Activated CD4-positive, alpha-beta T cell treated with anti-CD3 and anti-CD28 coated beads, Interleukin-2, amount 10 ng/mL, durations not matched to agents 7 days and 5 days (primary cell): ENCODE data around the gene UBE2E2. TPM values are rescaled to one million over a fixed set of nuclear protein-coding genes. Genes with fewer than 3 reads are reported as not detected.

Experiments
- CTCF ChIA-PET: fragments of 350-600 bp; sonication (Branson Sonifier 250); formaldehyde crosslinking; loops from one replicate; lab custom pipeline; 2021; ENCODE audit warnings: antibody characterized with exemption; lab: Charles Lee
- POLR2A ChIA-PET: fragments of 350-600 bp; sonication (Branson Sonifier 250); formaldehyde crosslinking; loops from one replicate; lab custom pipeline; 2021; ENCODE audit warnings: antibody characterized with exemption; lab: Charles Lee
- DNase-seq: peaks from one replicate; pipeline ENCODE4 v3.0.0-alpha.2; 2020
- H3K27ac Mint-ChIP-seq: one replicate; pipeline ENCODE4 v1.8.0; 2021; ENCODE audit warnings: mild to moderate bottlenecking, moderate library complexity, mixed read lengths
- H3K27me3 Mint-ChIP-seq: one replicate; pipeline ENCODE4 v1.8.0; 2021; ENCODE audit warnings: mixed read lengths
- H3K36me3 Mint-ChIP-seq: one replicate; pipeline ENCODE4 v1.8.0; 2021; ENCODE audit warnings: low read depth, mixed read lengths
- H3K4me1 Mint-ChIP-seq: one replicate; pipeline ENCODE4 v1.8.0; 2021; ENCODE audit warnings: mixed read lengths
- H3K4me3 Mint-ChIP-seq: one replicate; pipeline ENCODE4 v1.8.0; 2021; ENCODE audit warnings: mild to moderate bottlenecking, moderate library complexity, mixed read lengths
- H3K9me3 Mint-ChIP-seq: one replicate; pipeline ENCODE4 v1.8.0; 2021; ENCODE audit warnings: mixed read lengths
- total RNA-seq, 2 experiments: library from RNA; stranded (reverse); gene quantifications; one replicate each; pipeline ENCODE4 v1.2.3, GENCODE V29; 2021

The UBE2E2 gene
- total RNA-seq, 2 experiments from 2014 or later: 1.7 to 4.7 TPM

GRCh38 chr3:23457697-23458096 lies 254.6 kb downstream of the UBE2E2 start:
- H3K36me3 Mint-ChIP-seq: no peaks in the 10 kb centered on the region
- no peak overlapping the region for H3K4me3 Mint-ChIP-seq
- H3K27me3 Mint-ChIP-seq: no peaks in the 10 kb centered on the region
- peaks cover 9% of the 10 kb centered on the region for H3K4me1 Mint-ChIP-seq
- peaks cover 3% of the 10 kb centered on the region for H3K9me3 Mint-ChIP-seq
- CTCF ChIA-PET: interaction anchor here (1.1 to 1.3 kb wide), 2 partner anchors 15 to 17 kb away, joined by 3 read pairs; no protein-coding TSS in a partner anchor
- POLR2A ChIA-PET: no interaction called here
- no peak overlapping the region for H3K27ac Mint-ChIP-seq
- DNase-seq: peak; percentile 11

DNA sequence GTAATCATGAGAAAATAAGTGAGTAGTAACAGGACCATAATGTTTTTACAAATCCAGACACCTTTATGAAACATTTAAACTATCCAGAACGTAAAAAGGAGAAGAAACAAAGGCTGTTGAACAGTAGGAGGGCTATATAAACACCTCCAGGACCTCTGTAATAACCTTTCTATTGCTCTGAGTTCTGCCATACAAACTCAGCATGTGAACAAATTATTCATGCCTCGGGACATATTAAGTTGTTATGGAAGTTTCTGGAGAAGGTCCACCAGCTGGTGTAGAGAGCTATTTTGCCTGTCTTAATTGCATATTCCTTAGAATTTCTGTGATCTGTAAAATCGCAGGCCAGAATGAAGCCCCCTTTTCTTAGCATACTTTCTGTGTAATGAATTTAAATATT lies 256.3 kb downstream of the UBE2E2 start:
- POLR2A ChIA-PET: no interaction called here

GRCh38 chr3:23459889-23460546 lies 256.9 kb downstream of the UBE2E2 start:
- no peak overlapping the region for H3K4me3 Mint-ChIP-seq
- no peaks in the 10 kb centered on the region for H3K36me3 Mint-ChIP-seq
- ChIA-PET CTCF (no interaction called here), POLR2A (no interaction called here)
- no peak for DNase-seq
- peaks cover 9% of the 10 kb centered on the region for H3K4me1 Mint-ChIP-seq
- H3K27me3 Mint-ChIP-seq: no peaks in the 10 kb centered on the region
- no peak overlapping the region for H3K27ac Mint-ChIP-seq
- peaks cover 3% of the 10 kb centered on the region for H3K9me3 Mint-ChIP-seq

More for the DNA sequence above, 256.3 kb downstream of the UBE2E2 start:
- Mint-ChIP-seq H3K36me3 (no peaks in the 10 kb centered on the region), H3K27me3 (no peaks in the 10 kb centered on the region), H3K9me3 (peaks cover 3% of the 10 kb centered on the region), H3K4me1 (peaks cover 9% of the 10 kb centered on the region), H3K4me3 (no peak overlapping the region), H3K27ac (no peak overlapping the region)
- DNase-seq: no peak
- CTCF ChIA-PET: no interaction called here

DNA sequence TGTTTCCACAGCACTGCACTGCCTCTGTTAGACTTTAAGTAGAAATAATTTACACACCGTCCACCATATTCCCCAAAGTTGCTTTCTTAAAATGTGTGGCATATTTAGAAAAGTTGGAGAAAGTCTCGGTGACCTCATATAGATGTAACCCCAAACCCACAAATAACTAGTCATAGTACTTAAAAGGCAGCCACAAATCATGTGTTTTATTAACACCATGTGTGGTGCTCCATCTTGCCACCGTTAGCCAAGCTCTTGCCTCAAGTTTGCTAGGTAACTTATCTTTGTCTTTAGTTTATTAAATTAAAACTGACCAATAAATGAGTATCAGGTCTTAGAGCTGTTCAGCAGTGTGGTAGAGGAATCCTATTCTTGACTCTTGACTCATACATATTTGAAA lies 257.9 kb downstream of the UBE2E2 start:
- H3K27ac Mint-ChIP-seq: no peak overlapping the region
- H3K4me1 Mint-ChIP-seq: peaks cover 9% of the 10 kb centered on the region
- H3K36me3 Mint-ChIP-seq: no peaks in the 10 kb centered on the region
- peaks cover 3% of the 10 kb centered on the region for H3K9me3 Mint-ChIP-seq
- ChIA-PET POLR2A (no interaction called here), CTCF (no interaction called here)
- no peak overlapping the region for H3K4me3 Mint-ChIP-seq
- H3K27me3 Mint-ChIP-seq: no peaks in the 10 kb centered on the region
- no peak for DNase-seq

GRCh38 chr3:23463791-23464190 lies 260.7 kb downstream of the UBE2E2 start:
- no peak for DNase-seq
- Mint-ChIP-seq H3K36me3 (peaks cover 3% of the 10 kb centered on the region), H3K27ac (no peak overlapping the region), H3K4me3 (no peak overlapping the region), H3K9me3 (peaks cover 18% of the 10 kb centered on the region), H3K4me1 (no peaks in the 10 kb centered on the region), H3K27me3 (no peaks in the 10 kb centered on the region)
- POLR2A ChIA-PET: no interaction called here
- CTCF ChIA-PET: no interaction called here

DNA sequence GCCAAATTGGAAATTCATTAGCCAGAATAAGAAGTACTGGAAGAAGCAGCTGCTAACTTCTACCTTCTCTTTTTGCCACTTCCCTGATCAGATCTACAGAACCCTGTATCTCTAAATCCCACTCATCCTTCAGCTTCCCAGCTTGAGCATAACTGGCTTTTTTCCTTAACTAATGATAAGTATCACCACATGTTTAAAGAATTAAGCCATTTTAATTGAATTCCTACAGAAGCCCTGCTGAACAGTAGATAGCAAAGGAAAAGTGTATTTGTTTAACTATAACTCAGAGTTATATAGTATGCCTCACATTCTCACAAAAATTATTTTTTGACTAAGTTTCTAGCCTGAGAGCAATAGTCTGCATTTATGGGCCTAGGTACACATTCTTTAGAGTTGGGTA lies 262.4 kb downstream of the UBE2E2 start:
- H3K27me3 Mint-ChIP-seq: no peaks in the 10 kb centered on the region
- H3K27ac Mint-ChIP-seq: no peak overlapping the region
- ChIA-PET POLR2A (no interaction called here), CTCF (no interaction called here)
- peaks cover 24% of the 10 kb centered on the region for H3K9me3 Mint-ChIP-seq
- H3K4me1 Mint-ChIP-seq: no peaks in the 10 kb centered on the region
- no peak for DNase-seq
- H3K4me3 Mint-ChIP-seq: no peak overlapping the region
- peaks cover 3% of the 10 kb centered on the region for H3K36me3 Mint-ChIP-seq

GRCh38 chr3:23468203-23468602 lies 265.1 kb downstream of the UBE2E2 start:
- Mint-ChIP-seq H3K36me3 (peaks cover 3% of the 10 kb centered on the region), H3K4me3 (no peak overlapping the region), H3K27ac (no peak overlapping the region), H3K4me1 (no peaks in the 10 kb centered on the region), H3K27me3 (no peaks in the 10 kb centered on the region), H3K9me3 (peaks cover 24% of the 10 kb centered on the region)
- ChIA-PET CTCF (no interaction called here), POLR2A (no interaction called here)
- no peak for DNase-seq

- H3K4me1 Mint-ChIP-seq: peaks cover 12% of the 10 kb centered on the region
- H3K36me3 Mint-ChIP-seq: peaks cover 3% of the 10 kb centered on the region
- H3K27ac Mint-ChIP-seq: peak overlapping the region; percentile 57
- CTCF ChIA-PET: no interaction called here
- DNase-seq: no peak
- H3K4me3 Mint-ChIP-seq: no peak overlapping the region
- H3K9me3 Mint-ChIP-seq: peaks cover 15% of the 10 kb centered on the region
- no peaks in the 10 kb centered on the region for H3K27me3 Mint-ChIP-seq
- POLR2A ChIA-PET: no interaction called here
These were observed 271.6 kb downstream of the UBE2E2 start for GRCh38 chr3:23474580-23475357.

- Mint-ChIP-seq H3K36me3 (peaks cover 3% of the 10 kb centered on the region), H3K27me3 (no peaks in the 10 kb centered on the region), H3K9me3 (peaks cover 14% of the 10 kb centered on the region), H3K27ac (no peak overlapping the region), H3K4me1 (peaks cover 12% of the 10 kb centered on the region), H3K4me3 (no peak overlapping the region)
- DNase-seq: no peak
- POLR2A ChIA-PET: no interaction called here
- CTCF ChIA-PET: no interaction called here
These were observed 272.3 kb downstream of the UBE2E2 start for GRCh38 chr3:23475446-23475845.

GRCh38 chr3:23479026-23479425 lies 275.9 kb downstream of the UBE2E2 start:
- H3K9me3 Mint-ChIP-seq: peaks cover 14% of the 10 kb centered on the region
- CTCF ChIA-PET: interaction anchor here (0.6 kb wide), 1 partner anchor 518 kb away, joined by 4 read pairs; no protein-coding TSS in a partner anchor
- no peaks in the 10 kb centered on the region for H3K27me3 Mint-ChIP-seq
- peaks cover 11% of the 10 kb centered on the region for H3K4me1 Mint-ChIP-seq
- DNase-seq: no peak
- no peak overlapping the region for H3K4me3 Mint-ChIP-seq
- POLR2A ChIA-PET: interaction anchor here (0.6 kb wide), 1 partner anchor 156 kb away, joined by 4 read pairs; no protein-coding TSS in a partner anchor
- H3K27ac Mint-ChIP-seq: no peak overlapping the region
- peaks cover 3% of the 10 kb centered on the region for H3K36me3 Mint-ChIP-seq

- DNase-seq: no peak
- Mint-ChIP-seq H3K27me3 (no peaks in the 10 kb centered on the region), H3K36me3 (peaks cover 3% of the 10 kb centered on the region), H3K27ac (no peak overlapping the region), H3K4me1 (peaks cover 6% of the 10 kb centered on the region), H3K4me3 (no peak overlapping the region), H3K9me3 (peaks cover 14% of the 10 kb centered on the region)
- POLR2A ChIA-PET: no interaction called here
- CTCF ChIA-PET: no interaction called here
These were observed 276.6 kb downstream of the UBE2E2 start for GRCh38 chr3:23479615-23480328.

- Mint-ChIP-seq H3K27ac (no peak overlapping the region), H3K27me3 (no peaks in the 10 kb centered on the region), H3K9me3 (peaks cover 12% of the 10 kb centered on the region), H3K4me1 (peaks cover under 1% of the 10 kb centered on the region), H3K4me3 (no peak overlapping the region), H3K36me3 (peaks cover 3% of the 10 kb centered on the region)
- ChIA-PET CTCF (no interaction called here), POLR2A (no interaction called here)
- no peak for DNase-seq
These were observed 277.2 kb downstream of the UBE2E2 start for GRCh38 chr3:23480329-23480714.
